ENCODE measurements around the gene HSF4. TPM values are rescaled to one million over a fixed set of nuclear protein-coding genes. Genes with fewer than 3 reads are reported as not detected.

The HSF4 gene
- total RNA-seq, 4 donors from 2014 or later = 3.7 to 59.5 (median 19.6) TPM

DNA sequence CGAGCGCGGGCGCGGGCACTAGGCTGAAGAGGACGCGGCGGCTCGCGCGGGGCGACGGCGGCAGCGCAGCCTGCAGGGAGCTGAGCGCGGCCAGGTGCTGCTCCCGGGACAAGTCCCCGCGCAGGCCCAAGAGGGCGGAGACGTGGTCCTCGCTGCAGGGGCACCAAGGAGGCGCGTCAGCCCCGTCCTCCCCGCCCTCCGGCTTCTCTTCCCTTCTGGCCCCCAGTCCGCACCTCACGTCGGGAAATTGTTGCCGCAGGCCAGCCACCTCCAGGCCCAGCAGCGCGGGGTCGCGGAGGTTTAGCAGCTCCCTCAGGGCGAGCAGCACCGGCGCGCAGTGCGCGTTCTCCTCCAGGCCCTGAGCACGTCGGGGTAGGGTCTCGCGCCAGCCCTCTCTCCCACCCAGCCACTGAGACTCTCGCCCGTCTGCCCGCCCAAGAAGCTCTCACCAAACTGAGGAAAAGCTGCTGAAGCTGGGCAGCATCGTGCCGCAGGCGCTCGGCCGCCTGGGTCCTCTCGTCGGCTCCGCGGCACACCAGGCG, 20.0 kb downstream of the HSF4 start:
- TF ChIP-seq, protein P1, sequence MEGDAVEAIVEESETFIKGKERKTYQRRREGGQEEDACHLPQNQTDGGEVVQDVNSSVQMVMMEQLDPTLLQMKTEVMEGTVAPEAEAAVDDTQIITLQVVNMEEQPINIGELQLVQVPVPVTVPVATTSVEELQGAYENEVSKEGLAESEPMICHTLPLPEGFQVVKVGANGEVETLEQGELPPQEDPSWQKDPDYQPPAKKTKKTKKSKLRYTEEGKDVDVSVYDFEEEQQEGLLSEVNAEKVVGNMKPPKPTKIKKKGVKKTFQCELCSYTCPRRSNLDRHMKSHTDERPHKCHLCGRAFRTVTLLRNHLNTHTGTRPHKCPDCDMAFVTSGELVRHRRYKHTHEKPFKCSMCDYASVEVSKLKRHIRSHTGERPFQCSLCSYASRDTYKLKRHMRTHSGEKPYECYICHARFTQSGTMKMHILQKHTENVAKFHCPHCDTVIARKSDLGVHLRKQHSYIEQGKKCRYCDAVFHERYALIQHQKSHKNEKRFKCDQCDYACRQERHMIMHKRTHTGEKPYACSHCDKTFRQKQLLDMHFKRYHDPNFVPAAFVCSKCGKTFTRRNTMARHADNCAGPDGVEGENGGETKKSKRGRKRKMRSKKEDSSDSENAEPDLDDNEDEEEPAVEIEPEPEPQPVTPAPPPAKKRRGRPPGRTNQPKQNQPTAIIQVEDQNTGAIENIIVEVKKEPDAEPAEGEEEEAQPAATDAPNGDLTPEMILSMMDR (IDR thresholded peaks at IDR 0.05) = no peak
- no peak for TF ChIP-seq POLR2A (IDR thresholded peaks at IDR 0.05)
- peak overlapping the region; percentile 58 to 94 (median 60) for H3K4me3 ChIP-seq
- no peaks in the 10 kb centered on the region for H3K27me3 ChIP-seq
- peaks cover 22 to 58% (median 39%) of the 10 kb centered on the region in 3 donors for H3K4me1 ChIP-seq
- no peaks in the 10 kb centered on the region for H3K36me3 ChIP-seq
- intact Hi-C loops (cut with DNase I) = no loop called here
- H3K9me3 ChIP-seq = no peaks in the 10 kb centered on the region
- WGBS, 2 donors = no CpG with 5 or more reads among the region's 59 CpGs
- peak overlapping the region; percentile 93 to 99 (median 98) for H3K27ac ChIP-seq
- no peak for DNase-seq

- Histone ChIP-seq H3K4me1 (peaks cover 19 to 52% (median 34%) of the 10 kb centered on the region in 3 donors), H3K27ac (peak overlapping the region; percentile 93 to 99 (median 98)), H3K4me3 (peak overlapping the region; percentile 58 to 94 (median 60)), H3K9me3 (no peaks in the 10 kb centered on the region), H3K36me3 (no peaks in the 10 kb centered on the region), H3K27me3 (no peaks in the 10 kb centered on the region)
- 3 to 28% methylated on average over 6 to 11 of the region's 43 CpGs for WGBS, 2 donors
- DNase-seq = peak; percentile 50
- TF ChIP-seq, protein P1 (IDR thresholded peaks at IDR 0.05) = peak; percentile 70 to 83 (median 80)
- TF ChIP-seq POLR2A (IDR thresholded peaks at IDR 0.05) = no peak
- intact Hi-C loops (cut with DNase I) = no loop called here
Observed at GRCh38 chr16:67184995-67185650, 20.6 kb downstream of the HSF4 start.

DNA sequence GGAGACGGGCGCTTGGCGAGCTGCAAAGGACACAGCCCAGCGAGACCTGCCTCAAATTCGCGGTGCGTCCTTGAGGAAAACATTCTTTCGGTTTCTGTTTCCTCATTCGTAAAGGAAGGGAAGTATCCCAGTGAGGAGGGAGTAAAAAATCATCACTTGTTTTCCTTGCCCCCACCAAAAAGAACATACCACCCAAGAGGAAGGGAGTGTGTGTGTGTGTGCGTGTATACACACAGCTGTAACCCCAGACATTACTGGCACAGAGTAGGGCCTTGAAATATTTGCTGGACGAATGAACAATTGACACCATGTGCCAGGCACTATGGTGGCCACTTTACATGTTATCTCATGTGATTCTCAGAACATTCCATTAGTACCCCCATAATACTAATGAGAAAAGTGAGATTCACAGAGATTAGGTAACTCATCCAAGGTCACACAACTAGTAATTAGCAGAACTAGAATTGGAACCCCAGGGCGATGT, 21.1 kb downstream of the HSF4 start:
- no peak for DNase-seq
- TF ChIP-seq, protein P1 (IDR thresholded peaks at IDR 0.05) = no peak
- Histone ChIP-seq H3K36me3 (no peaks in the 10 kb centered on the region), H3K4me3 (peak overlapping the region in 3 of 4 donors; percentile 60 to 94 (median 61)), H3K9me3 (no peaks in the 10 kb centered on the region), H3K4me1 (peaks cover 19 to 48% (median 34%) of the 10 kb centered on the region in 3 donors), H3K27ac (peak overlapping the region in 2 of 4 donors; percentile 19 to 21), H3K27me3 (no peaks in the 10 kb centered on the region)
- intact Hi-C loops (cut with DNase I) = no loop called here
- WGBS, 2 donors = 15 to 17% methylated on average over 5 to 6 of the region's 12 CpGs

DNA sequence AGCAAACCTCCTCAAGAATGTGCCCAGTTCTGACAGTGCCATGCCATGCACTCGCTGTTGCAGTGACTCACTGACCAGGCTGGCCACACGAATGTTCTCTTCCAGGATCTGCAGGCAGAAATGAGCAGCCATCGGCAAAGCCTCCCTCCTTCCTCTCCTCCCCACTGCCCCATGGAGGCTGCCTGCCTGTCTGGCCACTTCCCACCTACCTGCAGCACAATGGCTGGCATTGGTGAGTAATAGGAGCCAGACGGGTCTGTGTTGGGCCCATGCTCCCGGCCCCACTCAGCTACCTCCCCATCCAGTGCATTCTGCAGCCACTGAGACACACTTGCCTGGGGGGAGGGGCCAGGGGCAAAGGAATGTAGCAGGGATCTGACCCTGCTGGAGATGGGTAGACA, 22.0 kb downstream of the HSF4 start:
- Histone ChIP-seq H3K4me1 (peaks cover 19 to 45% (median 30%) of the 10 kb centered on the region in 3 donors), H3K4me3 (no peak overlapping the region)
- WGBS, 2 donors = 53 to 64% methylated on average over 3 to 4 of the region's 5 CpGs

More for the DNA sequence above, 22.0 kb downstream of the HSF4 start:
- Histone ChIP-seq H3K27ac (no peak overlapping the region), H3K36me3 (no peaks in the 10 kb centered on the region), H3K9me3 (no peaks in the 10 kb centered on the region), H3K27me3 (no peaks in the 10 kb centered on the region)
- no peak for TF ChIP-seq POLR2A (IDR thresholded peaks at IDR 0.05)
- TF ChIP-seq, protein P1 (IDR thresholded peaks at IDR 0.05) = no peak
- no peak for DNase-seq
- intact Hi-C loops (cut with DNase I) = no loop called here

Measured in esophagus squamous epithelium (tissue), 5 donors.